Liver (tissue), 3 donors: ENCODE results near the gene ELP4.

Experiments used
- EGR1 ChIP-seq, 2 donors: IDR thresholded peaks; 2 replicates each; pipeline ENCODE4 v1.6.1; 2016 to 2018; ENCODE audit warnings: antibody characterized with exemption in 2 of 2, low read depth in 2 of 2
- FOXA1 ChIP-seq: IDR thresholded peaks from 2 replicates; pipeline ENCODE4 v1.6.1; 2016; ENCODE audit warnings: antibody characterized with exemption
- GABPA ChIP-seq, 2 donors: IDR thresholded peaks in 1 of 2; conservative IDR thresholded peaks in 1 of 2; 2 replicates each; pipeline ENCODE4 v1.6.1; 2016; ENCODE audit warnings: antibody characterized with exemption in 2 of 2, mild to moderate bottlenecking in 1 of 2, moderate library complexity in 1 of 2
- JUND ChIP-seq, 2 donors: IDR thresholded peaks; 2 replicates each; pipeline ENCODE4 v1.6.1; 2016; ENCODE audit warnings: antibody characterized with exemption in 2 of 2
- RAD21 ChIP-seq, 2 donors: IDR thresholded peaks; 2 replicates each; pipeline ENCODE4 v1.6.1; 2016; ENCODE audit warnings: antibody characterized with exemption in 2 of 2, mild to moderate bottlenecking in 2 of 2
- TAF1 ChIP-seq: conservative IDR thresholded peaks from 2 replicates; pipeline ENCODE4 v1.6.1; 2016; ENCODE audit warnings: antibody characterized with exemption, mild to moderate bottlenecking
- YY1 ChIP-seq: IDR thresholded peaks from 2 replicates; pipeline ENCODE4 v1.6.1; 2016; ENCODE audit warnings: antibody characterized with exemption, mild to moderate bottlenecking
- TF ChIP-seq, protein P1 (sequence below): fragments of 150-350 bp; IDR thresholded peaks from 2 replicates; pipeline ENCODE4 v1.5.1; 2017; ENCODE audit warnings: improper control_type of control experiment, low read depth, low read length; ENCODE audit not compliant: missing input control
- TF ChIP-seq, protein P2 (sequence below): IDR thresholded peaks from 2 replicates; pipeline ENCODE4 v1.6.1; 2016; ENCODE audit warnings: antibody characterized with exemption
- TF ChIP-seq, protein P3 (sequence below): IDR thresholded peaks from 2 replicates; pipeline ENCODE4 v1.6.1; 2016; ENCODE audit warnings: antibody characterized with exemption
- donor health status: healthy.
- donor health status: healthy.

GRCh38 chr11:31690041-31690440, 180.5 kb downstream of the ELP4 start:
- TF ChIP-seq, protein P1, sequence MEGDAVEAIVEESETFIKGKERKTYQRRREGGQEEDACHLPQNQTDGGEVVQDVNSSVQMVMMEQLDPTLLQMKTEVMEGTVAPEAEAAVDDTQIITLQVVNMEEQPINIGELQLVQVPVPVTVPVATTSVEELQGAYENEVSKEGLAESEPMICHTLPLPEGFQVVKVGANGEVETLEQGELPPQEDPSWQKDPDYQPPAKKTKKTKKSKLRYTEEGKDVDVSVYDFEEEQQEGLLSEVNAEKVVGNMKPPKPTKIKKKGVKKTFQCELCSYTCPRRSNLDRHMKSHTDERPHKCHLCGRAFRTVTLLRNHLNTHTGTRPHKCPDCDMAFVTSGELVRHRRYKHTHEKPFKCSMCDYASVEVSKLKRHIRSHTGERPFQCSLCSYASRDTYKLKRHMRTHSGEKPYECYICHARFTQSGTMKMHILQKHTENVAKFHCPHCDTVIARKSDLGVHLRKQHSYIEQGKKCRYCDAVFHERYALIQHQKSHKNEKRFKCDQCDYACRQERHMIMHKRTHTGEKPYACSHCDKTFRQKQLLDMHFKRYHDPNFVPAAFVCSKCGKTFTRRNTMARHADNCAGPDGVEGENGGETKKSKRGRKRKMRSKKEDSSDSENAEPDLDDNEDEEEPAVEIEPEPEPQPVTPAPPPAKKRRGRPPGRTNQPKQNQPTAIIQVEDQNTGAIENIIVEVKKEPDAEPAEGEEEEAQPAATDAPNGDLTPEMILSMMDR = no peak
- no peak for TF ChIP-seq RAD21 (IDR thresholded peaks at IDR 0.05)
- TF ChIP-seq FOXA1 = no peak
- TF ChIP-seq EGR1 (IDR thresholded peaks at IDR 0.05; ENCODE audit: low read depth in 2 of 2) = no peak
- no peak for TF ChIP-seq TAF1
- TF ChIP-seq JUND (IDR thresholded peaks at IDR 0.05) = no peak
- no peak for TF ChIP-seq GABPA (IDR thresholded peaks at IDR 0.05 in 1 of 2, conservative IDR thresholded peaks at IDR 0.05 in 1 of 2)
- TF ChIP-seq, protein P2, sequence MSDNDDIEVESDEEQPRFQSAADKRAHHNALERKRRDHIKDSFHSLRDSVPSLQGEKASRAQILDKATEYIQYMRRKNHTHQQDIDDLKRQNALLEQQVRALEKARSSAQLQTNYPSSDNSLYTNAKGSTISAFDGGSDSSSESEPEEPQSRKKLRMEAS = no peak
- TF ChIP-seq YY1 = no peak
- TF ChIP-seq, protein P3, sequence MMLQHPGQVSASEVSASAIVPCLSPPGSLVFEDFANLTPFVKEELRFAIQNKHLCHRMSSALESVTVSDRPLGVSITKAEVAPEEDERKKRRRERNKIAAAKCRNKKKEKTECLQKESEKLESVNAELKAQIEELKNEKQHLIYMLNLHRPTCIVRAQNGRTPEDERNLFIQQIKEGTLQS = no peak
